ENCODE measurements around the gene PPL.
"Not testable (repeated sequence)": the region's sequence is repeated elsewhere in the genome, so short reads cannot be mapped to it uniquely, and the experiment has no call there.

Gene PPL

DNA sequence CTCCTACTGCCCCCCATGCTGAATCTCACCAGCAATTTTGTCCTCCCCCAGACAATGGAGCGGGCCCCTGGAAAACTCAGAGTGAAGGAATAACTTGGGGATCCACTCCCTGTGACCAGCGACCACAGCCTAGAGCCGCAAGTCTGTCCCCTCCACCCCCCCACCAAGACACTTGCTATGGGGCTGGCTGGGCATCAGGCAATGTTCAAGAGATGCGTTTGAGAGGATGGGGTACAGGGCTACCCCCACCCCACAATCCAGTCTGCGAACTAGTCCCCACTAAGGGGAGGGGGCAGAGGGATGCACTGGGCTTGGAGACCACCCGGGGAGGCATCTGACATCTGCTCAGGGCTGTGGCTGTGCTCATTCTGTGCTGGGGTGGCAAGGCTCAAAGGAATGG is 2.4 kb downstream of the PPL start:
- no peak for DNase-seq

DNA sequence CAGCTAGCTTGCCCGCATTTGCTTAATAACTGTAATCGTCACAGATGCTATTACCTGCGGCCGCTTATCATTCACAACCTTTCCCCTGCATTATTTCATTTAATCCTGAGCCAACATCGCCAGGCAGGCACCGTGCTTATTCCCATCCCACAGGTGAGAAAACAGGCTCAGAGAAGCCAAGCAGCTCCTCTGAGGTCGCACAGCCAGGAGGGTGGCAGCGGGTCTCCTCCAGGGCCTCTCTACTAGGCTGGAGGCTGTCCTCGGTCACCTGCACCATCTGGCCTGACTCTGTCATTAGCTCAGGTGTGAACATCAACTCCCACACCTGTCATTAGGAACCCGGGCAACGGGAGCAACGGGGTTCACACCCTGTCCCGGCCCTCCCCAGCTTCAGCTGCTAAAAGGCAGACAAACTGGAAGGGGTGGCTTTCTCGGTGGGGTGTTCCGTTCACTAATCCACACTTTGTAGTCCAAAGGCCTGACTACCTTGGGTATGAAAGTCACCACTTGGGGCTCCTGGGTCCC is 3.0 kb downstream of the PPL start:
- DNase-seq = no peak

DNA sequence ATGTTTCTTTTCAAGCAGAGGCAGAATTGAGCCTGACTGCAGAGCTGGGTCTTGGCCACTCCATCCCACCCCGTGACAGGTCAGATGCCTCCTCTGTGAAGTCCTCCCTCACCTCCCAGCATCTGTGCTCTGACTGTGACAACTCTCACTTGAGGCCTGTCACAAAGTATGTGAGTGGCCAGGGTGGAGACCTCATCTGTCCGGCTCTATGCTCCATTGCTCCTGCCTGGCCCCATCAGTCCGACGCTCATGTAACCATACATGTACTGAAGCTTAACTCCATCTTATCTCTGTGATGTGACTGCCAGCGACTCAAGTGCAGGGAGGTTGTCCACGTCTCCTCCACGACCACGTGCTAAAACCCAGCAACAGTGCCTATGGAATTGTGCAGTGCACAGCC is 3.5 kb downstream of the PPL start:
- no peak for DNase-seq

DNA sequence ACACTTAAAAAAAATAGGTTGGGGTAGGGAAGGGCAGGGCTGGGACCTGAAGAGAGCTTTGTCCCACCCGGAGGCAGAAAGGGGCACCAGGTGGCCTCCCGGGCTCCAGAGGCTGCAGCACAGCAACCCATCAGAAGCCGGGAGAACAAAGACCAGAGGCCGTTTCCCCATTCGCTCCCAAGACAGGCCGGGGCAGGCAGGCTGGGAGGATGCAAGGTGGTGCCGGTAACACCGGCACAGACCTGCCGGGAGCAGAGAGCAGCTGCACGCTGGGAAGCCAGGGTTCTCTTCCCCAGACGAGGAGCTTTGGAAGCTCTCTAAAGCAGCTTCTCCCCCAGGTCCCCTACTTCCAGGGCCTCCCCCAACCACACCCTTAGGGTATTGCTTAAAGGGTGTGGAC is 5.6 kb downstream of the PPL start:
- DNase-seq = no peak

DNA sequence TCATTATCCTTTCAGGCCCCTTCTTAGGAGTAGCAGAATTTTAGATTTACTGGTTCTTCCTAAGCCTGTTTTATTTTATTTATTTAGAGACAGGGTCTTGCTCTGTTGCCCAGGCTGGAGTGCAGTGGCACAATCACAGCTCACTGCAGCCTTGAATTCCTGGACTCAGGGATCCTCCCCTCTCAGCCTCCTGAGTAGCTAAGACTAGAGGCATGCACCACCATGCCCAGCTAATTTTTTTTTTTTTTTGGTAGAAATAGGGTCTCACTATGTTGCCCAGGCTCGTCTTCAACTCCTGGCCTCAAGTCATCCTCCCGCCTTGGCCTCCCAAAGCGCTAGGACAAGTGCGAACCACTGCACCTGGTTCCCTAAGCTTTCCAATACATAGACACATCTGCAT is 7.3 kb downstream of the PPL start:
- not testable (repeated sequence) for DNase-seq

DNA sequence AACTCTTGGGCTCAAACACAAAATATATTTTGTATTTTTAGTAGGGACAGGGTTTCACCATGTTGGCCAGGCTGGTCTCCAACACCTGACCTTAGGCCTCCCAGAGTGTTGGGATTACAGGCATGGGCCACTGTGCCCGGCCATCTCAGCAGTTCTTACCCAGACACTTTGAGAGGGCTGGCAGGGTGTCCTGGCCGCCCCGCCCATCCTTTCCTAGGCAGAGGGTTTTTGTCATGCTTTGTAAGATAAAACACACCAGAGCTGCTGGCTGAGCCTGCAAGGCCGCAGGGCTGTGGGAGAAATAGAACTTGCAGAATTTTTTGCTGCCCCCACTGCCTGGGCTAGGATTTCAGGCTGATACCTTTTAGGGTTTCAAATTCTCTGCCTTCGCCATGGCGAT is 8.7 kb downstream of the PPL start:
- no peak for DNase-seq

DNA sequence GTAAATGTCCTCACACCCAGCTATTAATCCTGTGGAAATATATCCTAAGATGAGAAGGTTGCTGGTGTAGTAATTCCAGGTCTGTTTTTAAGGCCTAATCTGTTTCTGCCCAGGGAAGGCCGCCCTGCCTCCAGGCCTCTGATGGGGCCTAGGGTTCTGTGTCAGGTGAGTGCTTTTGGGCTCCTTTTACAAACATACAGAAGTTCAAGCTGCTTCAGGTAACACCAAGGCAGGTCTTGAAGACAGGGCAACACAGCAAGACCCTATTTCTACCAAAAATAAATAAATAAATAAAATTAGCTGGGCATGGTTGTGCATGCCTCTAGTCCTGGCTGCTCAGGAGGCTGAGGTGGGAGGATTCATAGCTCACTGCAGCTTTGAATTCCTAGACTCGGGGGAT is 9.3 kb downstream of the PPL start:
- no peak for DNase-seq

DNA sequence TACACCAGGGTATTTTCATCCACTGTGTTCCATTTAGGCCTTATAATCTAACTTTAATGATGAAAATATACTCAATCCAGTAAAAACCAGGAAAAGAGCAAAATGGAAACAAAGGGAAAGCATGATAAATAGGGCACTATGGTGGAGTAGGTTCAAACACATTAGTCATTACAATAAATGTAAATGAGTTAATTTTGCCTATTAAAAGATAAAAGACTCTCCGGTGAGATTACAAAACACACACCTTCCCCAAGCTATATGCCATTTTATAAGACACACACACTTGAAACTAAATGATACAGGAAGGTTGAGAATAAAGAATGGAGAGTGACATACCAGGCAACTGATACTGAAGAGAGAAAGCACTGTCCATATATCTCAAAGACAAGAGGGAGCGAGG is 10.0 kb downstream of the PPL start:
- no peak for DNase-seq

DNA sequence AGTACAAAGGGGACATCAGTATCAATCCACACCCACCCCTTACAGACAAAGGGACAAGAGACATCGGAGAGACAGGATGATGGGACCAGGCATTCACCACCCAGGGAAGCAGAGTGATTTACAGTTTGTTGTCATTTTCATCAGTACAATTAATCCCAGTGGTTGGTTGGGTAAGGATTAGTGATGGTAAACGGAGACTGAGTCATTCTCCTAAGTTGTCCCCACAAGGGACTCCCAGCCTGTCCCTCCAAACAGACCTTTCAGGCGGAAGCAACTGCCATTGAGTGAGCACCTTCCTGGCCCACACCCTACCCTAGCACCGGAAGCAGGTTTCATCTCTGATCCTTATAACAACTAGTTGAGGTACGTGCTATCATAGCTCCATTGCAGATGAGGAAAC is 11.2 kb downstream of the PPL start:
- DNase-seq = no peak

DNA sequence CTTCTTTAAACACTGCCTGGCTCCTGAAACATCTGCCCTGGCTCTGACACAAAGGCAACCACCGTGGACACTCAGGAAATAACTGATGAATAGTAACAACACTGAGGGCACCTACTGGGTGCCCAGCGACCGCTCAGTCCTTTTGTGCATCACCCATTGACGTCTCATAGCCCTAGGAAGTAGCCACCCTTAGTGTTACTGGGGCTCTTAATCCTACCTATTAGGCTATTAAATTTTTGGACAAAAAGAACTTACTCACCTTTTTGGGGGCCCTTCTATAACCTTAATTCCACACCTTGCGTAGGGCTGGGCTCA is 11.7 kb downstream of the PPL start:
- DNase-seq = no peak

DNA sequence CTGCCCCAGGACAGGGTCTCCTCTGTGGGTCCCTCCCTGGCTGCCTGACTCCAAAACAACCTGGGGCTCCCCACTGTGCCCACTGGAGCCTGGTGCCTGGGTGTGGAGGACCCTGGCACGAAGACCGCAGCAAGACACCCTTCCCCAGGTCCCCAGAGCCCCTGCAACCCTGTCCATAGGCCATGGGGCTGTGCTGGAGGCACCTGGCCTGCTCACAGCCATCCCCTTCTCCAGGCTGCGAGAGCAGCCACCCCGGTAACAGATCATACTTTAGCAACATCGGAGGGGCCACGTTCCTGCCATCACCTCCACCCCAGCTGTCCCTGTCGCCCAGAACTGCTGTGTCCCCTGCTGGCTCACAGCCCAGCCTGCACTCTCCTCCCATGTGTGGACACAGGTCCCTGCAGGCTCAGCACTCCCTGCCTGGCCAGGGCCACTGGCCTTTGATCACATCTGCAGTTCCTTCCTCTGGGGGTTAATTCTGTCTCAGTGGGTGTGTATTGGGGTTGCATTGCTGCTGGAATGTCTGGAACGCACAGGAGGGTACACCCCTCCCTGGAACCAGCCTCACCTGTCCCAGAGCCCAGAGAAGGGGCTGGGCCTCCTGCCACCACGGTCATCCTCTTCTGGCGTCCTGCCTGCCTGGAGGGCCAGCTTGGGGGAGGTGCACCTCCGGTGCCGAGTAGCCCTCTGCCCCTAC is 12.2 kb downstream of the PPL start:
- DNase-seq = no peak

DNA sequence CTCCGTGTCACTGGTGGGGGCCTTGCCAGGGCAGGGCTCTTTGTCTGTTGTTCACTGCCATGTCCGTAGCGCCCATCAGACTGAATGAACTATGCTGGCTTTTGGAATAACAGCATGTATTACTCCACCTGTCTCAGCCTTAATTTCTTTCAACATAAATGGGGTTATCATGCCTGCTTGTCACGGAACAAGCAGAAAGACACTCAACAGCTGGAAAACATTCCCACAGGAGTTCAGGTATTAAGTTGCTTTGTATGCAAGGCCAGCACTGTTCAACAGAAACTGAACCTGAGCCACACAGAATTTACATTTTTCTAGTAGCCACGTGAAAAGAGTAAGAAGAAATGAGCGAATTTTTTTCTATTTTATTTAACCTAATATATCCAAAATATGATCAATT is 13.1 kb downstream of the PPL start:
- DNase-seq = no peak

DNA sequence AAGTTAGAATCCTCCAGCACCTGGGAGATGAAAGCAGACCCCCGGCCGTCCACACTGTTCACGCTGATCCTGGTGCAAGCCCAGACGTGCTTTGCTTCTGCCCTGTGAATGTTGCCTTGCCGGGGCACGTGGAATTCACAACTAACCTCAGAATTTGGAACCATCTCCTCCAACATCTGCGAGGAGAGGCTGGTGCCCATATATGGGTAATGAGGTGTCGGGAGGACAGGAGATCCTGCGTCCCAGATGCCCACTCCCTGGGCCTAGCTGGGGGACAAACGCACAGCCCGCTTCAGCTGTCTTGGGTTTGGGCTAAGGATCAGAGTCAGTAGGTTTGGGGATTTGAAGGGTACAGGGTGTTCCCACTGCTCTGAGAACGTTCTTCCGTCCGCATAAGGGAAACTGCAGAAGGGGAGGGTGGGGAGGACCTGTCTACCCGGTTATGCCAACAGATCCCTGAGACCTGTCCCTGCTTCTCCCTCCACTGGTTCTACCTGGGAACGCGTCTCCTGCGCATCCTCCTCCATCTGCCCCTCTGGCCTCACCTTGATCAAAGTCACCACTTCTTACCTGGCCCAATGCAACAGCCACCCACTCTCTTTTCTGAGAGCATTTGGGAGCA is 14.1 kb downstream of the PPL start:
- DNase-seq = no peak

DNA sequence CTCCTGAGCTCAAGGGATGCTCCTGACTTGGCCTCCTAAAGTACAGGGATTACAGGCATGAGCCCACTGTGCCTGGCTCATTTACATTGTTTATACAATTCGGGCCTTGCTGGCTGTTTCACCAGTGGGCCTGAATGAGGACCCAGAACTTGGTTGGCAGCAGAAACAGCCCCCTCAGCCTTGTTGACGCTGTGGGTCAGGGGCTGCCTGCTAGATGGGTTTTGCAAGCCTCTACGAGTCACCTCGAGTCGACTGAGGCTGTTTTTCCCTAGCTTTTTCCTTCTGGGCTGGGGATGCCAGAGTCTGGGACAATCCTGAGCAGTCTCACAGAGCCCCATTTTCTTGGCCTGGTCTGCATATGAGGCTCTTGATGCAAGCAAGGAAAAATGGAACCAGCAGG is 16.1 kb downstream of the PPL start:
- DNase-seq = no peak

DNA sequence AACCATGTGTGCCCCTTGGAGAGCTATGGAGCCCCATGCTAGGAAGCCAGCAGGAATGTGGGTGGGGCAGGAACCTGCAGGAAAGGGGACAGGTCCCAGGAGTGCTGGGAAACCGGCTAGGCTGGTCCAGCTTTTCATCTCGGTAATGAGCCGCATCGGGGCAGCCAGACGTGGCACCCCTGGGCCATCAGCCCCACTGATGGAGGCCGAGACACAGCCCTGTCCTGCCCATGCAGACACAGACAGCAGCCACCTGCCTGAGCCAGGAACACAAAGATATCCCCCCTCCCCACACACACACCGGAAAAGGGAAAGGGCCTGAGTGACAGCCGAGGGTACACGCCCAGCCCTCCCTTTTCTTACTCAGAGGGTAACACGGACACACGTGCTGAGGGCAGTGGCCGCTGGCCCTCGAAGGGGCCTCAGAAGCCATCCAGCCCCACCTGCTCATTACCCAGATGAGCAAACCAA is 18.1 kb downstream of the PPL start:
- no peak for DNase-seq

DNA sequence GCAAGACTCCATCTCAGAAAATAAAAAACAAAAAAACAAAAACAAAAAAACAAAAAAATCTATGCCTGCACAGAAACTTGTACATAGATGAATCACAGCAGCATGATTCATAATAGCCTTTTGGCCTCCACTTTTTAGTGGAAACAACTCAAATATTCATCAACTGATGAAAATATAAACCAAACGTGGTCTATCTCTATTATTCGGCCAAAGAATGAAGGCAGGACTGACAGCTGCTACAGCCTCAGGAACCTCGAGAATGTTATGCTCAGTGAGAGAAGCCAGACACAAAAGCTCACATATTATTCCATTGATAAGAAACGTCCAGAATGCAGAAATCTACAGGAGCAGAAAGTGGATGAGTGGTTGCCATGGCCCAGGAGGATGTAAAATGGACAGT is 19.8 kb downstream of the PPL start:
- no peak for DNase-seq

DNA sequence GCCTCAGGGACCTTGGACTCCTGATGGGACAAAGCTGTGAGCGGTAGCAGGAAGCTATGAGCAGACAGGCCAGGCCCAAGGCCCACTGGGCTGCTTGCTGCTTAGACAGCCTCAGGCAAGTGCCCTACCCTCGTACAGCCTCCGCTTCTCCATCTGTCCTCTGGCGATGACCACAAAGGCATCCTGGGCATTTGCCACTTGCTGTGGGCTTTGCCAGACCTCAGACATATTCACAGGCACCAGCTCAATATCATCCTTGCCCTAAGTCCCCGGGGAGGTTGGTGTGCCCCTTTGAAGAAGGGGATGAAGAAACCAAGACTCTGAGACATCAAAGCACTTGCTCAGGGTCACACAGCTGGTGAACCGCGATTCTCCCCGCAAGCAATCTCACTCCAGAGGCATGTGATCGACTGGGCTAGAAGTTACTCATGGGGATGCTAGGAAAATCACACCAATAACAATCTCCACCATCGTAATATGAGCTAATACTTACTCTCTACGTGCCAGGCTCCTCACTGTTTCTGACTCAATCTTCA is 21.7 kb downstream of the PPL start:
- DNase-seq = no peak

DNA sequence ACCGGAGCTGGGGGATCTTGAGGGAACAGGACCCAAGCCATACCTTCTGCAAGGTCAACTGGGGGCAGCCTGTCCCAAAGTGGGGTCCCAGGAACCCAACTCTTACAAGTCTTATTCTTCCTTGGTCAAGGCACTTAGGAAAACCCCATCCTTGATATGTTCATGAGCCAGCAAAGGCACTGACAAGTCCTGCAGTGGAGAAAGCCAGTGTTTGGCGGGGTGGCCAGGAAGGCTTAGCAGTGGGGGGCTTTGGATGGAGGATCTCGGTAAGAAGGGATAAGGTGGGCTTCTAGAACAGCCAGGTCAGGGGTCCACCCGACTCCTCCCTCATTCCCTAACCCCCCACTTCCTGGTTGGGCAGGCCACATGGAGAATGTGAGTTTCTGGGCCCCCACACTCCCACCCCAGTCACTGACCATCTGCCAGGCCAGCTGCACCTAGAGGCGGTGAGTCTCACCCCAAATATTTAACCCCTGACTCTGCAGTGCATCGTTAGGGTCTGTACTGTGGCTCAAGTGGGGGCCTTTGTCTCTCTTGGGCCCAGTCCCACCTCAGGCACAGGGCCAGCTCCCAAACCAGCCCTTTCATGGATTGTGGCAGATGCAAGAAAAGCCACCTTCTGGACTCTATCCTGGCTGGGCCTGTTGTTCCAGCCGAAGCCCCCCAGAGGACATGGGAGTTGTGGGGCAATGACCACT is 22.3 kb downstream of the PPL start:
- no peak for DNase-seq

DNA sequence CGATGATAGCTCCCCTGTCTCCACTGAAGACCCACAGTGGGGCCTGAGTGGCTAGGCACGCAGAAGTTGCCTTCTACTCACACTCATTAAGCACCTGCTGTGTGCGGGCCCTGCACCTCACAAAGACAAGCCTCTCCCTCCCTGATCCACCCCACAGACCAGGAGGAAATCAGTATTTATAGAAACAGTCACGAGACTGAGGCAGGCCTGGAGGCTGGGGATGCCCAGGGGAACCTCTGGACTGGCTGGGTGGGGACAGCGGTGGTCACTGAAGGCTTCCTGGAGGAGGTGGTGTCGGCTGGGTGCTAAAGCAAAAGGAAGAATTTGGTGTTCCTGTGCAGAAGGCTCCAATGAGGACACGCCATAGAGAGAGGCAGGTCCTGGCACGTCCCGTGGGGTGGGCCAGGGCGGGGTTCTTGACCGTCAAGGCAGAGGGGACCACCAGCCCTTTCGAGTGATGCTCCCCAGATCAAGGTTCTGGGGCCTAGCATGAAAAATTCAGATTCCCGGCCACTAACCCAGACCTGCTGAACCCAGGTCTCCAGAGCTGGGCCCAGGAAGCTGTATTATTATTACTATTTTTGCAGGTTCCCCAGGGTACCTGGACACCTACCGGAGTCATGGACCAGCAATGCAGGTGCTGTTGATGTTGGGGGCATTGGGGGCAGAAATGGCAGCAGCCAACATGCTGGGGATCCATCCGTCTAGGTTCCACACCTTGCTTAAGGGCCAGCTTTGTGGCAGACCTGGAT is 23.0 kb downstream of the PPL start:
- DNase-seq = no peak

DNA sequence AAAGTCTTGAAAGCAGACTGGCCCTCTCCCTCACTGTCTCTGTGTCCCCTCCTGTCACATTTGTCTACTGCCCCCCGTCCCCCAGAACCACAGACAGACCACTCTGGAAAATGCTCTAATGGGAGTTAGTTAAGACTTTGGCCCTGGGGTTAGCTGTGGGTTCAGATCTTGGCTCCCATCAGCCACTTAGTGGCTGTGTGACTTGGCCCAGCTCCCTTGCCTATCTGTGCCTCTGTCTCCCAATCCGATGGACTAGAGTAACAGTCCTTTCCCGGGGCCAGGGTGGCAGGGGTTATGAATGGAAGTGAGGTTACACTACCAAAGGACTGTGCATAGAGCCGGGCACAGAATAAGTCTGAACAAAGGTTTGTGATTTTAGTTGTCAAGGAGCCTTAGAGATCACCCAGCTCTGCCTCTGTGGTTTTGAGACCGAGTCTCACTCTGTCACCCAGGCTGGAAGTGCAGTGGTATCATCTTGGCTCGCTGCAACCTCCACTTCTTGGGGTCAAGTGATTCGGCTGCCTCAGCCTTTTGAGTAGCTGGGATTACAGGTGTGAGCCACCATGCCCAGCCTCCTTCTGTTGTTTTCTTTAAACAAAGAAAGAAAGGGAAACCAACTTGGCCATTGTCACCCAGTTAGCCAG is 23.7 kb downstream of the PPL start:
- DNase-seq = no peak

DNA sequence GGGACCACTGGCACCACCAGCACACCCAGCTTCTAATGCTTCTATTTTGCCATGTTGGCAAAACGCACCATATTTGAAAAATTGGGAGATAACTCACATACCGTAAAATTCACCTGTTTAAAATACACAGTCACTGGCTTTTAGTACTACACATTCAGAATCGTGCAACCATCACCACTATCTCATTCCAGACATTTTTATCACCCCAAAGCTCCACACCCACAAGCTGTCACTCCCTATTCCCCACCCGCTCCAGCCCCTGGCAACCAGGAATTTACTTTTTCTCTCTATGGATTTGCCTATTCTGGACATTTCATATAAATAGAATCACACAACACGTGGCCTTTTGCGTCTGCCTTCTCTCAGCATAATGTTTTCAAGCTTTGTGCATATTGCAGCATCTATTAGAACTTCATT is 25.0 kb downstream of the PPL start:
- no peak for DNase-seq

DNA sequence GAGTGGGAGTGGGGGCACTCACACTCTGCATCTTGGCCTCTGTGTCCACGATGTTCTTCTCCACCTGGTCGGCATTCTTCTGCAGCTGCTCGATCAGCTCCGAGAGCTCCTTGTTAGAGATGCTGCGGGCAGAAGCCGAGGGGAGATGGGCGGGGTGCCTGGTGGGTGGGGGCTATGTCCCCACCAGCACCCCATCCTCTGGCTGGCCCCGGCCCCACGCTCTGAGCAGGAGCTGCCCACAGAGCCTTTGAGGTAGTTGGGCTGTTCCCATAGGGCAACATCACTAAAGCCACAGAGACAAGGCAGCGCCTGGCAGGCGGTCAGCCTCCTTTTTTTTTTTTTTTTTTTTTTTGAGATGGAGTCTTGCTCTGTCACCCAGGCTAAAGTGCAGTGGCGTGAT is 26.1 kb downstream of the PPL start:
- no peak for DNase-seq

DNA sequence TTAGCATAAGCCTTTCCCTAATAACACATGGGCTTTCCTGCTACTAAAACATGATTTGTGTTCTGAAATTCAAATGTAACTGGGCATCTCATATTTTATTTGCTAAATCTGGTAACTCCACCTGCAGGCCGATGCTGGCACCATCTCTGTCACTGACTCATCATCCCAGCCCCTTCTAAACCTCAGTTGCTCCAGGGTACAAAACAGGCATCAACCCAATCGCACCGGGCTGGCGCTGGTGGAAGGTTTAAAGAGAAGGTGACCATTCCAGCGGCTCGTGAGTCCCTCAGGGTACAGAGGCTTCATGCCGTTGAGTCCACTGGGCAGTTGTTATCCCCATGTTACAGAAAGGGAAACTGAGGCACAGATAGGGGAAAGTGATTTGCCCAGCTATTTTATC is 27.1 kb downstream of the PPL start:
- no peak for DNase-seq

Data from inflammatory macrophage treated with lipopolysaccharide for 4 hours (primary cell).